ENCODE measurements around the gene SRGAP1.

GRCh38 chr12:64139021-64139420 lies 294.5 kb downstream of the SRGAP1 start:
- no peak for TF ChIP-seq CTCF (optimal IDR thresholded peaks at IDR 0.05 in 1 of 3, IDR thresholded peaks at IDR 0.05 in 1 of 3, conservative IDR thresholded peaks at IDR 0.05 in 1 of 3; ENCODE audit: extremely low read depth in 1 of 3, insufficient read depth in 2 of 3, low read length in 3 of 3)
- no peak for TF ChIP-seq EZH2 (IDR thresholded peaks at IDR 0.05; ENCODE audit: low read length)
